ENCODE measurements around the gene AGTR1.
"Not testable (repeated sequence)": the region's sequence is repeated elsewhere in the genome, so short reads cannot be mapped to it uniquely, and the experiment has no call there.

AGTR1 gene

GRCh38 chr3:148742118-148742517 is 44.4 kb downstream of the AGTR1 start:
- H3K9me3 Mint-ChIP-seq = no peaks in the 10 kb centered on the region
- H3K27ac Mint-ChIP-seq = no peak overlapping the region

GRCh38 chr3:148746053-148746452 is 48.4 kb downstream of the AGTR1 start:
- Mint-ChIP-seq H3K9me3 (no peaks in the 10 kb centered on the region), H3K27ac (no peak overlapping the region), H3K36me3 (ENCODE audit: low read depth) (no peaks in the 10 kb centered on the region), H3K27me3 (ENCODE audit: low read depth) (no peaks in the 10 kb centered on the region), H3K4me1 (no peaks in the 10 kb centered on the region), H3K4me3 (no peak overlapping the region)
- TF ChIP-seq CTCF (IDR thresholded peaks at IDR 0.05; ENCODE audit: unreplicated experiment in 3 of 3) = no peak

More at GRCh38 chr3:148742118-148742517, 44.4 kb downstream of the AGTR1 start:
- Mint-ChIP-seq H3K4me3 (no peak overlapping the region), H3K4me1 (no peaks in the 10 kb centered on the region), H3K36me3 (ENCODE audit: low read depth) (no peaks in the 10 kb centered on the region), H3K27me3 (ENCODE audit: low read depth) (no peaks in the 10 kb centered on the region)
- no peak for TF ChIP-seq CTCF (IDR thresholded peaks at IDR 0.05; ENCODE audit: unreplicated experiment in 3 of 3)

GRCh38 chr3:148748283-148748682 is 50.6 kb downstream of the AGTR1 start:
- no peaks in the 10 kb centered on the region for H3K27me3 Mint-ChIP-seq (ENCODE audit: low read depth)
- TF ChIP-seq CTCF (IDR thresholded peaks at IDR 0.05; ENCODE audit: unreplicated experiment in 3 of 3) = no peak
- H3K27ac Mint-ChIP-seq = no peak overlapping the region
- no peaks in the 10 kb centered on the region for H3K9me3 Mint-ChIP-seq
- H3K4me1 Mint-ChIP-seq = no peaks in the 10 kb centered on the region
- H3K4me3 Mint-ChIP-seq = no peak overlapping the region
- no peaks in the 10 kb centered on the region for H3K36me3 Mint-ChIP-seq (ENCODE audit: low read depth)

GRCh38 chr3:148750296-148750695 is 52.6 kb downstream of the AGTR1 start:
- no peak for TF ChIP-seq CTCF (IDR thresholded peaks at IDR 0.05; ENCODE audit: unreplicated experiment in 3 of 3)
- H3K4me3 Mint-ChIP-seq = no peak overlapping the region
- H3K36me3 Mint-ChIP-seq (ENCODE audit: low read depth) = no peaks in the 10 kb centered on the region
- no peak overlapping the region for H3K27ac Mint-ChIP-seq
- peaks cover 4% of the 10 kb centered on the region for H3K27me3 Mint-ChIP-seq (ENCODE audit: low read depth)
- H3K4me1 Mint-ChIP-seq = no peaks in the 10 kb centered on the region
- H3K9me3 Mint-ChIP-seq = no peaks in the 10 kb centered on the region

GRCh38 chr3:148751461-148751860 is 53.8 kb downstream of the AGTR1 start:
- Mint-ChIP-seq H3K9me3 (no peaks in the 10 kb centered on the region), H3K4me1 (no peaks in the 10 kb centered on the region), H3K27me3 (ENCODE audit: low read depth) (peaks cover 5% of the 10 kb centered on the region), H3K4me3 (no peak overlapping the region), H3K27ac (no peak overlapping the region), H3K36me3 (ENCODE audit: low read depth) (no peaks in the 10 kb centered on the region)
- TF ChIP-seq CTCF (IDR thresholded peaks at IDR 0.05; ENCODE audit: unreplicated experiment in 3 of 3) = no peak

- H3K27me3 Mint-ChIP-seq (ENCODE audit: low read depth); H3K9me3 Mint-ChIP-seq; H3K36me3 Mint-ChIP-seq (ENCODE audit: low read depth); H3K4me1 Mint-ChIP-seq; H3K4me3 Mint-ChIP-seq: not testable (repeated sequence)
- H3K27ac Mint-ChIP-seq = peak overlapping the region in 1 of 3 experiments; percentile 3
Observed at GRCh38 chr3:148753385-148753784, 55.7 kb downstream of the AGTR1 start.

Data from nephron (organoid).